ENCODE measurements around the gene GZMH.

DNA sequence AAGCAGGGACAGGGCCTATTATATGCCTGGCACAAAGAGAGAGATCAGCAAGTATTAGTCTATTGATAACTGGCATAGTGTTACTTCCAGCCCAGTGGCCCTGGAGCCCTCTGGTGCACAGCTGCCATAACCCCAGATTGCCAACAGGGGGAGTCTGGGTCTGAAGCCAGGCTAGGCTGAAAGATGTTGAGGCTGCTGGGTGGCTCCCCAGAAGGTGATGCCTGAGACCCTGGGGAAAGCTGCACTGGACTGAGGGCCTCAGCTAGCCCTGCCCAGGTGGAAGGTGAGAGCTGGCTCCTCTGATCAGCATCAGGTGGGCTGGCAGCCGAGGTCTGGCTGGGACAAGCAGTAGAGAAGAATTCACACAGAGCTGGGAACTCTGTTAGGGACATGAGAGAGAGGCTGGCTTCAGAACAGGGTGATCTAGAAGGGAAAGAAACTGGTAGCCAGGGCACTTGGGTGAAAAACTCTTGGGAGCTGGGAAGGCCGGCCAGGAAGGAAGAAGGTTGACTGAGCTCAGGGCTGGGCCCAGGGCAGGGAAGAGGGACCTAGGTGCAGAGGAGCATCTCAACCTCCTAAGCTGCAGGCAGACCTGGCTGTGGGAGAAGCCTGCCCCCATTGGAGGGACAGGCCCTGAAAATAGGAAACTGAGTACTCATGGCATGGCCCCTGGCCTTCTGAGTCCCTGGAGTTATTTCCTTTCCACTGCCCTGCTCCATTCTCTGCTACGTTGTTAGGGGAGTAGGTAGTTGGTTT, 3.9 kb downstream of the GZMH start:
- TF ChIP-seq POLR2A (IDR thresholded peaks at IDR 0.05) (no peak), EP300 (IDR thresholded peaks at IDR 0.05) (no peak)
